ENCODE data around the gene NECTIN2. TPM values are rescaled to one million over a fixed set of nuclear protein-coding genes. Genes with fewer than 3 reads are reported as not detected.
"Not testable (repeated sequence)": the region's sequence is repeated elsewhere in the genome, so short reads cannot be mapped to it uniquely, and the experiment has no call there.

Gene NECTIN2
- total and polyA plus RNA-seq, 4 donors = 76.9 to 117 (median 94.0) TPM

DNA sequence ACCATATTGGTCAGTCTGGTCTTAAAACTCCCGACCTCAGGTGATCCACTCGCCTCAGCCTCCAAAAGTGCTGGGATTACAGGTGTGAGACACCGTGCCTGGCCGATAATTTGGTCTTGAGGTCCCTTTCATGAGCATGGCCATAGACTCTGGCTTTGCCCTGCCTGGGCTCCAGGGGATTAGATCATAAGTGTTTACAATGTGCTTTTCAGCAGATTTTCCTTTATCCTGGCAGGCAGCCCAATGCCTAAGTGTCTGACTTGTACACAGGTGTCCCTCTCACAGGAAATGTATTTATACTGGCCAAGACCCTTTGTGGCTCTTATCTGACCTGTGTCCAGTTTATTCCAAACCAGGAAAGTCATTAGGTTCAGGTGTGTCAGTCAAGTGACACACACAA is 21.3 kb upstream of the NECTIN2 start:
- no peaks in the 10 kb centered on the region for H3K9me3 ChIP-seq (ENCODE audit: control insufficient read depth in 4 of 4, insufficient read depth in 3 of 4, low read length in 3 of 4)
- no peak overlapping the region for H3K27ac ChIP-seq (ENCODE audit: low read depth in 1 of 2, low read length in 1 of 2)
- DNase-seq = peak in 2 of 3 donors; percentile 23 to 53
- peaks cover 0 to 3% (median 0%) of the 10 kb centered on the region in 5 donors for H3K4me1 ChIP-seq (ENCODE audit: control insufficient read depth in 5 of 5, insufficient read depth in 5 of 5, low read length in 5 of 5)
- 70 to 90% methylated on average over 4 of the region's 4 CpGs for WGBS, 2 donors
- H3K36me3 ChIP-seq (ENCODE audit: control insufficient read depth in 4 of 4, insufficient read depth in 4 of 4, low read length in 4 of 4) = peaks cover 0 to 3% (median under 1%) of the 10 kb centered on the region in 4 donors
- no peak overlapping the region for H3K9ac ChIP-seq (ENCODE audit: insufficient read depth in 1 of 2, low read length in 2 of 2)
- TF ChIP-seq, protein P1, sequence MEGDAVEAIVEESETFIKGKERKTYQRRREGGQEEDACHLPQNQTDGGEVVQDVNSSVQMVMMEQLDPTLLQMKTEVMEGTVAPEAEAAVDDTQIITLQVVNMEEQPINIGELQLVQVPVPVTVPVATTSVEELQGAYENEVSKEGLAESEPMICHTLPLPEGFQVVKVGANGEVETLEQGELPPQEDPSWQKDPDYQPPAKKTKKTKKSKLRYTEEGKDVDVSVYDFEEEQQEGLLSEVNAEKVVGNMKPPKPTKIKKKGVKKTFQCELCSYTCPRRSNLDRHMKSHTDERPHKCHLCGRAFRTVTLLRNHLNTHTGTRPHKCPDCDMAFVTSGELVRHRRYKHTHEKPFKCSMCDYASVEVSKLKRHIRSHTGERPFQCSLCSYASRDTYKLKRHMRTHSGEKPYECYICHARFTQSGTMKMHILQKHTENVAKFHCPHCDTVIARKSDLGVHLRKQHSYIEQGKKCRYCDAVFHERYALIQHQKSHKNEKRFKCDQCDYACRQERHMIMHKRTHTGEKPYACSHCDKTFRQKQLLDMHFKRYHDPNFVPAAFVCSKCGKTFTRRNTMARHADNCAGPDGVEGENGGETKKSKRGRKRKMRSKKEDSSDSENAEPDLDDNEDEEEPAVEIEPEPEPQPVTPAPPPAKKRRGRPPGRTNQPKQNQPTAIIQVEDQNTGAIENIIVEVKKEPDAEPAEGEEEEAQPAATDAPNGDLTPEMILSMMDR (IDR thresholded peaks at IDR 0.05; ENCODE audit: control extremely low read depth, extremely low read depth) = no peak
- no peak for ATAC-seq (ENCODE audit: insufficient read depth, low FRiP score)
- no peaks in the 10 kb centered on the region for H3K27me3 ChIP-seq (ENCODE audit: control insufficient read depth in 3 of 3, insufficient read depth in 3 of 3, low read length in 2 of 3)
- H3K4me3 ChIP-seq = no peak overlapping the region

DNA sequence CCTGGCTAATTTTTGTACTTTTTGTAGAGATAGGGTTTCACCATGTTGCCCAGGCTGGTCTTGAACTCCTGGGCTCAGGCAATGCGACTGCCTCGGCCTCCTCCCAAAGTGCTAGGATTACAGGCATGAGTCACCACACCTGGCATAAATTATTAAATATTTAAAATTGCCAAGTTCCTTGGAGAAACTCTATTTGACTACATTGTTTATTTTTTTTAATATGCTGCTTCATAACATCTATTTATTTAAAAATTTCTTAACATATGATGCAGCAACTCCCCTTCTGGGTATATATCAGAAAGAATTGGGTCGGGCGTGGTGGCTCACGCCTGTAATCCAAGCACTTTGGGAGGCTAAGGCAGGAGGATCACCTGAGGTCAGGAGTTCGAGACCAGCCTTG is 13.2 kb upstream of the NECTIN2 start:
- WGBS, 2 donors = 81 to 96% methylated on average over 6 of the region's 6 CpGs
- not testable (repeated sequence) for H3K27ac ChIP-seq (ENCODE audit: low read depth in 1 of 2, low read length in 1 of 2); H3K4me1 ChIP-seq (ENCODE audit: control insufficient read depth in 5 of 5, insufficient read depth in 5 of 5, low read length in 5 of 5); H3K27me3 ChIP-seq (ENCODE audit: control insufficient read depth in 3 of 3, insufficient read depth in 3 of 3, low read length in 2 of 3); H3K9me3 ChIP-seq (ENCODE audit: control insufficient read depth in 4 of 4, insufficient read depth in 3 of 4, low read length in 3 of 4); DNase-seq; H3K36me3 ChIP-seq (ENCODE audit: control insufficient read depth in 4 of 4, insufficient read depth in 4 of 4, low read length in 4 of 4); ATAC-seq (ENCODE audit: insufficient read depth, low FRiP score); H3K4me3 ChIP-seq; H3K9ac ChIP-seq (ENCODE audit: insufficient read depth in 1 of 2, low read length in 2 of 2)

DNA sequence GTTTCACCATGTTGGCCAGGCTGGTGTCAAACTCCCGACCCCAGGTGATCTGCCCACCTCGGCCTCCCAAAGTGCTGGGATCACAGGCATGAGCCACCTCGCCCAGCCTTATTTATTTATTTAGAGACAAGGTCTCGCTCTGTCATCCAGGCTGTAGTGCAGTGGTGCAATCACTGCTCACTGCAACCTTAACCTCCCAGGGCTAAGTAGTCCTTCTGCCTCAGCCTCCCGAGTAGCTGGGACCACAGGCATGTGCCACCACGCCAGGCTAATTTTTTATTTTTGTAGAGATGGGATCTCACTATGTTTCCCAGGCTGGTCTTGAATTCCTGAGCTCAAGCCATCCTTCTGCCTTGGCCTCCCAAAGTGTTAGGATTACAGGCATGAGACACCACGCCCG is 11.7 kb upstream of the NECTIN2 start:
- H3K4me3 ChIP-seq; DNase-seq; H3K36me3 ChIP-seq (ENCODE audit: control insufficient read depth in 4 of 4, insufficient read depth in 4 of 4, low read length in 4 of 4); H3K27ac ChIP-seq (ENCODE audit: low read depth in 1 of 2, low read length in 1 of 2); H3K9me3 ChIP-seq (ENCODE audit: control insufficient read depth in 4 of 4, insufficient read depth in 3 of 4, low read length in 3 of 4); H3K27me3 ChIP-seq (ENCODE audit: control insufficient read depth in 3 of 3, insufficient read depth in 3 of 3, low read length in 2 of 3); H3K9ac ChIP-seq (ENCODE audit: insufficient read depth in 1 of 2, low read length in 2 of 2); ATAC-seq (ENCODE audit: insufficient read depth, low FRiP score); H3K4me1 ChIP-seq (ENCODE audit: control insufficient read depth in 5 of 5, insufficient read depth in 5 of 5, low read length in 5 of 5): not testable (repeated sequence)
- 88 to 94% methylated on average over 8 of the region's 8 CpGs for WGBS, 2 donors

DNA sequence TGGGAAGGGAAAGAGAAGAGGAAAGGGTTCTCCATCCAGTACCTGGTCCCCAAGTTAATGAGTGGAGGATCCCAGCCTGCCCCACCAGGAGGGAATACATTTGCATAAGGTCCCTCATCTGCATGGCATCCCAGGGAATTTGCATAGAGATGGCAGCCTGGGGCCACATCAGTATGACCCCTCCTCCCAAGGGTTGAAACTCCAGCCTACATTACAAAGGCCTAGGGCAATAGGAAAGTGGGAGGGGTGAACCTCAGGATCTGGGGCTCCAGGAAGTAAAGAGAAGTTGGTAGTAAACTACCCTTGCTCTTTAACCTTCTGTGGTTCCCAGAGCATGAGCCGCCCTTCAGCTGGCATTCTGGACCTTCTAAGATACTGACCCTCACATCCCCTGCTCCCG is 6.8 kb upstream of the NECTIN2 start:
- Histone ChIP-seq H3K27ac (ENCODE audit: low read depth in 1 of 2, low read length in 1 of 2) (no peak overlapping the region), H3K4me1 (ENCODE audit: control insufficient read depth in 5 of 5, insufficient read depth in 5 of 5, low read length in 5 of 5) (no peaks in the 10 kb centered on the region), H3K9me3 (ENCODE audit: control insufficient read depth in 4 of 4, insufficient read depth in 3 of 4, low read length in 3 of 4) (no peaks in the 10 kb centered on the region), H3K4me3 (no peak overlapping the region), H3K27me3 (ENCODE audit: control insufficient read depth in 3 of 3, insufficient read depth in 3 of 3, low read length in 2 of 3) (no peaks in the 10 kb centered on the region), H3K9ac (ENCODE audit: insufficient read depth in 1 of 2, low read length in 2 of 2) (no peak overlapping the region), H3K36me3 (ENCODE audit: control insufficient read depth in 4 of 4, insufficient read depth in 4 of 4, low read length in 4 of 4) (no peaks in the 10 kb centered on the region)
- TF ChIP-seq, protein P1 (IDR thresholded peaks at IDR 0.05; ENCODE audit: control extremely low read depth, extremely low read depth) = no peak
- WGBS, 2 donors = 87 to 98% methylated on average over 2 of the region's 2 CpGs
- ATAC-seq (ENCODE audit: insufficient read depth, low FRiP score) (no peak), DNase-seq (no peak)

DNA sequence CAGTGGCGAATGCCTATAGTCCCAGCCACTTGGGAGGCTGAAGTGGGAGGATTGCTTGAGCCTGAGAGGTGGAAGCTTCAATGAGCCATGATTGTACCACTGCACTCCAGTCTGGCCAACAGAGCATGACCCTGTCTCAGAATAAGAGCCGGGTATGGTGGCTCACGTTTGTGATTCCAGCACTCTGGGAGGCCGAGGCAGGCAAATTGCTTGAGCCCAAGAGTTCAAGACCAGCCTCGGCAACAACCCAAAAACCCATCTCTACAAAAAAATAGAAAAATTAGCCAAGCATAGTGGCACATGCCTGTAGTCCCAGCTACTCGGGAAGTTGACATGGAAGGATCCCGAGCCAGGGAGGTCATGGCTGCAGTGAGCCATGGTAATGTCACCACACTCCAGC is 5.3 kb upstream of the NECTIN2 start:
- TF ChIP-seq, protein P1 (IDR thresholded peaks at IDR 0.05; ENCODE audit: control extremely low read depth, extremely low read depth) = no peak
- no peak for ATAC-seq (ENCODE audit: insufficient read depth, low FRiP score)
- 65 to 72% methylated on average over 7 of the region's 7 CpGs for WGBS, 2 donors
- no peaks in the 10 kb centered on the region for H3K27me3 ChIP-seq (ENCODE audit: control insufficient read depth in 3 of 3, insufficient read depth in 3 of 3, low read length in 2 of 3)
- H3K36me3 ChIP-seq (ENCODE audit: control insufficient read depth in 4 of 4, insufficient read depth in 4 of 4, low read length in 4 of 4) = no peaks in the 10 kb centered on the region
- no peak overlapping the region for H3K9ac ChIP-seq (ENCODE audit: insufficient read depth in 1 of 2, low read length in 2 of 2)
- no peaks in the 10 kb centered on the region for H3K9me3 ChIP-seq (ENCODE audit: control insufficient read depth in 4 of 4, insufficient read depth in 3 of 4, low read length in 3 of 4)
- H3K4me1 ChIP-seq (ENCODE audit: control insufficient read depth in 5 of 5, insufficient read depth in 5 of 5, low read length in 5 of 5) = peaks cover 0 to 5% (median 2%) of the 10 kb centered on the region in 5 donors
- no peak overlapping the region for H3K4me3 ChIP-seq
- H3K27ac ChIP-seq (ENCODE audit: low read depth in 1 of 2, low read length in 1 of 2) = no peak overlapping the region
- no peak for DNase-seq
